Activated effector memory CD4-positive, alpha-beta T cell treated with anti-CD3 and anti-CD28 coated beads, Interleukin-2, amount 50 U/mL, for 16 hours (primary cell): ENCODE data around the gene TENT5C.
"Not testable (repeated sequence)": the region's sequence is repeated elsewhere in the genome, so short reads cannot be mapped to it uniquely, and the experiment has no call there.

Experiments
- DNase-seq: peaks from one replicate; pipeline ENCODE4 v3.0.0-alpha.2; 2020

The TENT5C gene

DNA sequence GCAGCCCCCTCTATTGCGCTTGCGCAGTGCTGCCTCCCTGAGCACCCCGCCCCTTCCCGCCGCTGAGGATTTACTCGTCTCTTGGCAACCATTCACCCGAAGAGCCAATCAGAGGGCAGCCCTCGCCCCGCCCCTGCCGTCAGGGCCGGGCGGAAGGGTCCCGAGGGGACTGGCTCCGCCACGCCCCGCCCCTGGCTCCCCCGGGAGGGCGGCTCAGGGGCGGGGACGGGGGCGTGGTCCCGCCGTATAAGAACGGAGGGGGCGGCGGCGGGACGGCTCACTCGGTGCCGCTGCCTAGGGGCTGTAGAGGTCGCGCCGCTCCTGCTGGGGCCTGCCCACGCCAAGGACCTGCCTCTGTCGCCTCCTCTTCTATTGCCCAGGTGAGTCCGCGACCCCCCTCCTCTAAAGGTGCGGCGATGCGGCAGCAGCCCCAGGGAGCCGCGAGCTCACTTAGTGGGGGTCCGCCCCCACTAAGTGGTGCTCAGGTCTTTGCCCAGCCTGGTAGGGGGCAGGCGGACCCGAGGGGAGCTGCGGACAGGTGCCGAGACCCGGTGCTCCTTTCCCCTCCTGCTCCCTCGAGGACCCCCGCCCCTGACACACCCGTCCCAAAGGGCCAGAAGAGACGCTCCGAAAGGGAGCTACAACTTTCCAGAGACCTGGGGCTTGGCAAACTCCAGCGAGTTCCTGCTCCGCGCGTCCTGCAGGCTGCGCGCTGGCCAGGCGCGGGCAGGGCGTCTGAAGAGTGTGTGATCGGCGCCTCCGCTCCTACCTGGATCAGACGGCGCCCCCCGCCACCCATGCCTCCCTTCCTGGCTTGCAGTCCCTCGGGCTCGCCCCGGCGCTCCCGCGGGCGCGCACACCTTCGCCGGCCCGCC, at the start of gene TENT5C:
Gene TENT5C (plus strand): TSS at position 275 of the 875 bp plus-strand sequence. CDS start 16,821 bp downstream, outside the sequence.
- peak; percentile 99 for DNase-seq

DNA sequence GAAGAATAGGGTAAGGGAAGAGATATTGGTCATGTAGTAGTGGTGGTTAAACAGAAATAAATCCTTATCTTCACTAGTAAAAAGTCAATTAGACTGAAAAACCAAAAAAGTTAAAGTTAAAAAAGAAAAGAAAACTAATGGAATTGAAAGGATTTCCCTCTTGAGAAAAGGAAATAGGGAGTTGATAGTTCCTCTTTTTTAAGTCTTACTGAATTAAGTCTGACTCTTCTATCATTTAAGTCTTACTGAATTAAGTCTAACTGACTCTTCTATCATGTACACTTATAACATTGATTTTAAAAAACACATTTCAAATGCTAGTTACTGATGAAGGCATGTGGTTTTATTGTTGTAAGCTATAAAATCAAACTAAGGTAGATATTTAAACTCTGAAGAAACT, 49.5 kb upstream of the TENT5C start:
- DNase-seq, result no peak

DNA sequence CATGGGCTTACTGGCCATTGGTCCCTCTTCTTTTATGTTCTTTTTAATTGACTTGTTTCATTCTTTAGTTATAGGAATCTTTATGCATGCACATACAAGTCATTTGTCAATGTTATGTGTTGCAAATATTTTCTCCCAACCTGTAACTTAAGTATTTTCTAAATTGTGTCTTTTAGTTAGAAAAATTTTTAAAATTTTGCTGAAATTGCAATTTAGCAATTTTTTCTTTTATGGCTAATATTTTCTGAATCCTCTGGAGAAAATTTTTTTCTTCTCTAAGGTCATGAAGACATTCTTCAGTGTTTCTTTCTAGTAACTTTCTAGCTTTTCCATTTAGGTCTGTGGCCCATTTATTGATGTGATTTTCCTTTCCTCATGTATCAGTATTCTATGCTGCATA, 48.9 kb upstream of the TENT5C start:
- DNase-seq, result no peak

DNA sequence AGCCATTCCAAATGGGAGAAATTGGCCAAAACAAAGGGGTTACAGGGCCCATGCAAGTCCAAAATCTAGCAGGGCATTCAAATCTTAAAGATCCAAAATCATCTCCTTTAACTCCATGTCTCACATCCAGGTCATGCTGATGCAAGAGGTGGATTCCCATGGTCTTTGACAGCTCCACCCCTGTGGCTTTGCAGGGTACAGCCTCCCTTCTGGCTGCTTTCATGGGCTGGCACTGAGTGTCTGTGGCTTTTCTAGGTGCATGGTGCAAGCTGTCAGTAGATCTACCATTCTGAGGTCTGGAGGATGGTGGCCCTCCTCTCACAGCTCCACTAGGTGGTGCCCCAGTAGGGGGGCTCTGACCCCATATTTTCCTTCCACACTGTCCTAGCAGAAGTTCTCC, 47.4 kb upstream of the TENT5C start:
- not testable (repeated sequence) for DNase-seq

DNA sequence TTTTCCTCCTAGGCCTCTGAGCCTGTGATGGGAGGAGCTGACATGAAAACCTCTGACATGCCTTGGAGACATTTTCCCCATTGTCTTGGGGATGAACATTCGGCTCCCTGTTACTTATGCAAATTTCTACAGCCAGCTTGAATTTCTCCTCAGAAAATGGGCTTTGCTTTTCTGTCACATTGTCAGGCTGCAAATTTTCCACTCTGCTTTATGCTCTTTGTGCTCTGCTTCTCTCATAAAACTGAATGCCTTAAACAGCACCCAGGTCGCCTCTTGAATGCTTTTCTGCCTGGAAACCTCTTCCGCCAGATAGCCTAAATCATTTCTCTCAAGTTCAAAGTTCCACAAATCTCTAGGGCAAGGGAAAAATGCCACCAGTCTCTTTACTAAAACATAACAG, 46.7 kb upstream of the TENT5C start:
- no peak for DNase-seq

DNA sequence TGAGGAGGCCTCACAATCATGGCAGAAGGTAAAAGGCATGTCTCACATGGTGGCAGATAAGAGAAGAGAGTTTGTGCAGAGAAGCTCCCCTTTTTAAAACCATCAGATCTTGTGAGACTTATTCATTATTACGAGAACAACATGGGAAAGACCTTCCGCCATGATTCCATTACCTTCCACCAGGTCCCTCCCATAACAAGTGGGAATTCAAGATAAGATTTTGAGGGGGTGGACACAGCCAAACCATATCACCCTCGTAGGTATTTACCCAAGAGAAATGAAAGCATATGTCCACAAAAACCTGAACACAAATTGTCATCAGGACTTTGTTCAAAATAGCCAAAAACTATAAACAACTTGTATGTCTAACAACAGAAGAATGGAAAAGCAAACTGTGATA, 45.9 kb upstream of the TENT5C start:
- DNase-seq, result no peak

DNA sequence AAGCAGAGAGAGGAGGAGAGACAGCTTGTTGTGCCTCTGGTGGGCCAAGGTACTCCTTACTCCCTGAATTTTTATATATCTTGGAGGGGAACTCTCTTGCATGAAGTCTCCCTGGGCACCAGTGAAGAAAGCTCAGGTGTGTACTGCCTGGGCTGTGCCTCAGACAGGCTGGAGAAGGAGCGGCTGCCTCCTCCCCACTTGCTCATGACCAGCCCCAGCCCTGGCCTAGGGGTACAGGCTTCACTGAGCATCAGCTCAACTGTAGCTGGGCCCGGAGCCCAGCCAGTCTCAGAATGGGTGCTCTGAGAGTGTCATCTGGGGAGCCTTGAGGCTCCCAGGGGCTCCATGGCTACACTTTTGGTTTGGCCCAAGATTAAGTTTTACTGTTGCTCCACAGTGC, 44.8 kb upstream of the TENT5C start:
- no peak for DNase-seq

DNA sequence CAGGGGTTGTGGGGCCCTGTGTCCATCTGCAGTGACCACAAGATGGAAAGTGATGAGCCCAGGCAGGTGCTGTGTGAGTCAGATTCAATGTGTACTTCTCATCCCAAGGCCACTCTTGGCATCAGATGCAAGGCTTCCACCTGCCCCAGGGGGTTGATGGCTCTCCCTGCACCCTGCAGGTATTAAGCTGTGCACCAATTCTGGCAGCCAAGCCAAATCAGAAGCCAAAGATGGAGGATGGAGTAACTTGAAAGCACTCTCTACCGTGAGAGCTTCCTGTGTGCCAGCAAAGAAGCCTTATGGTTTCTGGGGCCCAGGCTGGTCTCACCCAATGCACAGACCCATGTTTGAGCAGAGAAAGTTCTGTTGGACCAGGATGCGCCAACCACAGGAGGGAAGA, 44.3 kb upstream of the TENT5C start:
- no peak for DNase-seq

DNA sequence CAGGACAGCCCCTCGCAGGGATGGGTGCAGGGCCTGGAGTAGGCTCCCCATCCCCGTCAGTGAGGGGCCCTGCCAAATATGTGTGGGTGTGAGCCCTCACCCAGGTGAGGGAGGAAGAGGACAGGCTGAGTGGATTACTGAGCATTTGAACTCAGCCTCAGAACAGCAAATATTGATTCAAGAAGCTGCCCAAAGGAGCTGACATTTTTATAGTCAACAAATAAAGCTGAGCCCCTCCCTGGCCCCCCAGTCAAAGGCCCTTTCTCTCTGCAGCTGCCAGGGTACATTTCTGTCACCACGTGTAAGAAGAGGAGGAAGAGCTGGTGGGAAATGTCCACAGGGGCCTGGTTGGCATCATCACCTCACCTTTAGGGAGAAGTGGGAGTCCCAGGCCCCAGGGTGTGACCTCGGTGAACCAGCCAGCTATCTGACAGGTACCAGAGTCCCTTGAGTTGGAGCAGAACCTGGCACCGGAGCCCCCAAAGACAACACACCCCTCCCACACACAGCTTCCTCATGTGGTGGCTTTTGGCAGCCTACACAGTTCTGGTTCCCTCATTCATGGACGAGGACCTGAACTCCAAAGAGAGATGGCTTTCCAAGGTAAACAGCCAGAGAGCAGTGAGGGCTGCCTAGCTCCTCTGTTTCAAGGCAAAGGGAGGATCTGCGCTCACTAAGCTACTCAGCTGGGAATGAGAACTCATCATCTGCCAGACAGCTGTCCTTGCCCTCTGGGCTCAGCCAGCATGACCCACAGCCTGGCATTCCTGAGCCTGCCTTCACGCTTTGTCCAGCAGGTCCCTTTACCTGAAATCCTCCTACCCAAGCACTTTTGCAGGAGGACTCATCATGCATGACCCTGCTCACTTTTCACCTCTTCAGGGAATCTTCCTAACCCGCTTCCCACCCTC, 43.0 kb upstream of the TENT5C start:
- DNase-seq, result peak; percentile 33

DNA sequence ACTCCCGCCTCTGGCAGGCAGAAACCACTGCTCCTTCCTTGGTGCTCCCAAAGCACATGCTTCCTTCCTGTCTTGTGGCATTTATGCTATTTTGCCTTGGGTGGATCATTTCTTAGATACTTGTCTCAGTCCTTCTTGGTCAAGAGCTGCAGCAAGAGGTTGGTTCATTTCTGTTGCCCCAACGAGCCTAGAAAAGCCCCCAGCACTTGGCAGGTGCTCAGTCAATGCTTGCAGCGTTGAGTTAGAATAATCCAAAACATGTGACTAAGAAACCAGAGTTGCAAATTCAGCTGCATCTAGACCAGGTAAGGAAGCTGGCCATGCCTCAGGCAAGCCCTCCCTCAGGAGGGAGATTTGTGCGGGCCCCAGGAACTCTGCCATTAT, 42.4 kb upstream of the TENT5C start:
- peak; percentile 16 for DNase-seq

DNA sequence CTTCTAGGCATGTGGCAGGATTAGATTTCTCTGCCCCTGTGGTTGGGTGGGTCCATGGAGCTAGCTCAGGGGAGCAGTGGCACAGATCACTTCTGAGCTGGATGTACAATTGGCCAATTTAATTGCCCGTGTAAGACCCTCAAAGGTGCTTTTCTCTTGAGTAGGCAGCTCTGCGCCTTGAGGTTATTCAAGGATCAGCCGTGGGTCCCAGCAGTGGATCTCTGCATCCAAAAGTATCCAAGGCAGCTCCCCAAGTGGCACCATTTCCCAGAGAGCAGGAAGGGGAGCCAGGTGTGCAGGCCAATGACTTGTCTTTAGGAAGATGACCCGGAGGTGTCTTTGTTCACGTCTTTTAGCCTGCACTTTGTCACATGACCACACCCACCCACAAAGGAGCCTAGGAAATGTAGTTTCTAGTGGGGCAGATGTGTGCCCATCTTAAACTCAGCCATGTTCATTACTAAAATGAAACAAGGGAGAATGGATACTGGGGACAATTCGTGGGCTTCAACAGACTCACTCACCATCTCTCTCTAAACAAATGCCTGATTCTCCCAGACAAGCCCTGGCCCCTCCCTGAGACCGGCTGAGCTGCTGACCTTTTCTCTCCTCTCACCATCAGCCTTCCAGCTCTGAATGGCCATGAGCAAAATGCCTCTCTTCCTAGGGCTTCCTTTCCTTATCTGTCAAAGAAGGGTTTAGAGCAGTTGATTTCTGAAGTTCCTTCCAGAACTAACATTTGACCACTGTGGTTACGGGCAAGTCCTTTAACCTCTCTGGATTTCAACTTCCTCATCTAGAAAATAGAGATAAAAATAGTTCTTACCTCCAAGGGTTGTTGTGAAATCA, 41.4 kb upstream of the TENT5C start:
- DNase-seq, result peak; percentile 13

DNA sequence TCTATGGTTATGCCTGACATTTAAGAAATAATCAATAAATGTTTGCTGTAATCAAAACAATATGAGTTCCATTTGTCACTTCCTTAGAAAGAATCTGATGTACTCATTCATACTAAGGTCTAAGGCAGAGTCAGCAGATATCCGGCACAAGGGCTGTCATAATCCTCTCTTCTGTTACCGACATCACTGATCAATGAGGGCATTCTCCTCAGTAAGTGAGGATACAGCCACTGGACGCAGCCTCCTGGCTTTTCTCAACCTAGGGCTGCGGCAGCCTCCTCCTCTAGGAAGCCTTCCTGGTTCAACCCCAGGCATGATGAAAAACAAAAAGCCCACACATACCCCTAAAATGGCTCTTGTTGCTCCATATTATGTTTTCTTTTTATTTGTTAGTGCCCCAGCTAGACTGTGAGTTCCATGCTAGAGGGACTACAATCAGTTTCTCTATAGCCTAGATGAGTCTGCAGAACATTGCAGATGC, 40.7 kb upstream of the TENT5C start:
- no peak for DNase-seq

DNA sequence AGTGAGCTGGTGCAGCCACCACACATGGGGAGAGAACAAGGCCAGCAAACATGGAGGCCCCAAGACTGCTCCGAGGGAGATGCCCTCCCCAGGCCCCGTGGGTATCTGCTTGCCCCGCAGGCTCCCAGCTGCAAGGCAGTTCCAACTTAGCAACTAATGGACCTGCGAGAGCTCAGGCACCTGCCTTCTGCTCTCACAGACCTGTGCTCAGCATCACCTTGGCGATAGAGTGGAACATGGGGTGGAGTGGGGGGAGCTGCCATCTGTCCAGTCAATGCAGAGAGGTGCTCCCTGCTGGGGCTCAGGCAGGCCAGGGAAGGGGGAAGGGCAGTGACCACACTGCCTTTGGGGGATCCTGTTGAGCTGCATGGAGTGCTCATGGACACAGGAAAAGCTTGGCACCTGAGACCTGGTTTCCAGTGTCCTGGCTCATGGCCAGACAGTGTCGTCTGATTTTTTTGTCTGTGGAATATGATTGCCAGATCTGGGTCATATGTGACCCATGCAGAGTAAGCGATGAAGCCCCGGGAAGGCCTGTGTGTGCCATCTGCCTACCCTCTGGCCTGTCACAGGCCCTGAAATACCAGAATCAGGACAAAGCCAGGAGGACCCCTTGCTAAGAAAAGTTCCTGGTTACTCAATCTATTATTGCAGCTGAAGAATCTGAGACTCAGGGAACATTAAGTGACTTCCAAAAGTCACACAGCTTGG, 39.9 kb upstream of the TENT5C start:
- peak; percentile 61 for DNase-seq

DNA sequence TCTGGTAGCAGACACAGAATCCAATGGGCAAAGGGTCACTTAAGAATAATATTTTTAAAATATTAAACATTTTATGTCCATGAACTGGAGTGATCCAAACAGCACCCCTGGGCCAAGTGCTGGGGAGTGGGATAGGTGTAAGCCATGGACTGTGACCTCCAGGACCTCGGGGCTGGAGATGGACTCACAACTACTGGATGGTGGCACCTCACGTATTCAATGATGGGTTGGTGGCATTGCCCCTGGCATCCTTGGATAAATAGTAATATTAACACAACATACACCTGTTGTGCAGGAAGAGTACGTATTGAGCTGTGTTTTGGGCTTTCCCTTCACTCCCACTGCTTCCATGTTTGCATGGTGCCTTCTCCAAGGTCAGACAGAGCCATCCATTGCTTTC, 39.3 kb upstream of the TENT5C start:
- peak; percentile 41 for DNase-seq

DNA sequence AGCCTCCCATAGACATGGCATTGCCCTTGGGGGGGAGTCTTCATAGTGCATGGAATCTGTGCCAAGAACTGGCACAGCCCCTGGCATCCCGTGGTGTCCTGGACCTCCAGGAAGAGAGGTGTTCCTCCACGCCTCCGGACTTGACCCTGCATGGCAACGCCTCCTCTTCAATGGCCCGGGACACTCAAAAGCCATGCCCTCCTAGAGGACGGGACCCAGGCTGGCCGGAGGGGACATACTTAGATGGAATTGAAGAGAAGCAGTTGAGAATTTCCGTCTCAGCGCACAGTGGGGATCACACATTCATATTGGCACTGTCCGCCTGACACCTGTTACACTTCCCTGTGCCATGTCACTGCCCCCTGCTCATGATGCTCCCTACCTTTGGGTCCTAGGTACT, 38.4 kb upstream of the TENT5C start:
- peak; percentile 56 for DNase-seq

DNA sequence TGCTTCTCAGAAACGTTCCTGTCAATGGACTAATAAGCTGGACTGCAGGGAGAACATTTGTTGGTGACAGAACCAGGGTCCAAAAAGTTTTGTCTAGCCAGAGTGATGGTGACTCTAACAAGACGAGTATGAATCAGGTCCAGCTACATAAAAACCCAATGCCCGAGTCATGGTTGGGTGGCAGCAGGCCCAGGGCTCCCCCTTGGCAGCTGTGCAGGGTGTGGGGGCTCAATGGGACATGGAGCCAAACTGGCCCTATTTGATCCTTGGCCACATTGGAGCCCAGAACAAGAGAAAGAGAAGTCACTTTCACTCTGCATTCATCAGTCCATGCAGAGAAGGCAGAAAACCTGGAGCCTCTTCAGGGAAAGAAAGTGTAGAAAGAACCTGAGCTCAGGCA, 37.9 kb upstream of the TENT5C start:
- peak; percentile 22 for DNase-seq

DNA sequence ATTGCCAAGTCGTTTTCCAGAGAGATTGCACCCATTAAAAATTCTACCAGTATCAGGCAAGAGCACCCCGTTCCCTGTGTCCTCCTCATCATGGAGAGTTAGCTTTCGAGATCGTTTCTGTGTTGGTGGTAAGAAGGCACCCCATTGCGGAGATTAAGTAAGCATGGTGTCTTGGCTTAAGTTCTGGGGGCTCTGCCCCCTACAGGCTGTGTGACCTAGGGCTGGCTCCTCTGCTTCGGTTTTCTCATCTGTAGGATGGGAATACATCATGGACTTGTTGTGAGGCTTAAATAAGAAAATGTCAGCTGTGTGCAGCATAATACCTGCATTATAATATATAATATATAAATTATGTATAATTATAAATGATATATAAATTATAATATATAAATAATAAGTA, 36.8 kb upstream of the TENT5C start:
- DNase-seq, result peak; percentile 24

DNA sequence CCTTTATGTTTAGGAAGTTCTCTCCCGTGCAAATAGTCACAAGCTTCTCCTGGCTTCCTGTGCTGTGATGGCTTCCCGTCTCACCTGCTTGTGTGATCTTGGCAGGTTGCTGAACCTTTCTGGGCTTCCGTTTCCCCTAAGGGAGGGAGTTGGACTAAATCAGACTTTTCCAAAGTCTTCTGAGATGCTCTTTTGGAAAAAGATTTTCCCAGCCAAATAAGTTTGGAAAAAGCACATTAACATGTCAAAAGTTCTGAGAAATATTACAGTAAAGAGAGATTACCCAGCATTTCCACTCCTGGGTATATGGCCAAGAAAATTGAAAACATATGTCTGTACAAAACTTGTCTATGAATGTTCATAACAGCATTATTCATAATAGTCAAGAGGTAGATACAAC, 36.0 kb upstream of the TENT5C start:
- DNase-seq, result no peak

DNA sequence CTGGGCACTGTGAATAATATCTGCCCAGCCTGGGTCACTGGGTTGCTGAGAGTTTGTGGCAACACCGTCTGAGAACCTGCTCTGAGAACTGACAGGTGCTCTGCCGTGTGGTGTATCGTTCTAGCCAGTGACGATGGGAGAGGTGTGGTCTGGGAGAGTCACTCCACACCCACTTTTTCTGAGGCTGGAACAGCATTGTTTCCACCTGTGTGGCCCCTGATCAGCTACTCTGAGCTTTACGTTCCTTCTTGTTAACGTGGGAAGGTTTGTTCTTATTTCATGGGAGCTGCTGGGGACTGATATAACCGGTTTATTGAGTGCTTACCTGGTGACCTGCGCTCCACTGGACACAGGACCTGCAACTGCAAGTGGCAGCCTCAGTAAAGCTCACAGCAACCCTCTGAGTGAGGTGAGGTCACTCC, 34.8 kb upstream of the TENT5C start:
- no peak for DNase-seq

DNA sequence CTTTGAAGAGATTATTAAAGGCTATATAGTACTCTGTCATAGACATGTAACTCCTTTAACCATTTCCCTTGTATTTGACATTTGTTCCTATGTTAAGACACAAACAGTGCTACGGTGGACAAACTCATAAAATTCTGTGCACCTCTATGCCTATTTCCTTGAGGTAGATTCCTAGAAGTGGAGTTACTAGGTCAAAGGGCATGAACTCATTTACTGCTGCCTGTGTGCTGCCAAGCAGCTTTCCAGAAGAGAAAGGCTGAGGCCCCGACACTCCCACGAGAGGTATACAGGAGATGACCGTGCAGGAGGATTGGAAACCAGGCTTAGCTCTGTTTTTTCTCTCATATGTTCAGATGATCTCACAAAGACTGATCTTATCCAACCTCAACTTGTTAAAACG, 34.4 kb upstream of the TENT5C start:
- DNase-seq, result no peak

DNA sequence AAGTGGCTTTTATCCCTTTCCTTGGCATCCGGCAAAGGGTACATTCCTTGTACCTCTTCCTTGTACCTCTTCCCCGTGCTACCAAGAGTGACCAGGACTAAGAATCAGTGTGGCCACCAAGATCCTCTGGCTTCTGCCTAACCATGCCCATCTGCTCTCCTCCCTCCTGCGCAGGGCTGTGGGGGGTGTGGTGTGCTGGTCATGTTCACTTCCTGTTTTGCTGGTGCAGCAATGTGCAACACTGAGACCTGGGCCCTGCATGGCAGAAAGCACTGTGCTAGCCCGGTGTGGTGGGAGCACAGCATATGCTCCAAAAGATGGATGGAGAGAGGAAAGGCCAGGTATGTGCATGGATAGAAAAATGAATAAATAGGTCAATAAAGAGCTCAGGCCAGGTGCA, 33.3 kb upstream of the TENT5C start:
- DNase-seq, result peak; percentile 66

DNA sequence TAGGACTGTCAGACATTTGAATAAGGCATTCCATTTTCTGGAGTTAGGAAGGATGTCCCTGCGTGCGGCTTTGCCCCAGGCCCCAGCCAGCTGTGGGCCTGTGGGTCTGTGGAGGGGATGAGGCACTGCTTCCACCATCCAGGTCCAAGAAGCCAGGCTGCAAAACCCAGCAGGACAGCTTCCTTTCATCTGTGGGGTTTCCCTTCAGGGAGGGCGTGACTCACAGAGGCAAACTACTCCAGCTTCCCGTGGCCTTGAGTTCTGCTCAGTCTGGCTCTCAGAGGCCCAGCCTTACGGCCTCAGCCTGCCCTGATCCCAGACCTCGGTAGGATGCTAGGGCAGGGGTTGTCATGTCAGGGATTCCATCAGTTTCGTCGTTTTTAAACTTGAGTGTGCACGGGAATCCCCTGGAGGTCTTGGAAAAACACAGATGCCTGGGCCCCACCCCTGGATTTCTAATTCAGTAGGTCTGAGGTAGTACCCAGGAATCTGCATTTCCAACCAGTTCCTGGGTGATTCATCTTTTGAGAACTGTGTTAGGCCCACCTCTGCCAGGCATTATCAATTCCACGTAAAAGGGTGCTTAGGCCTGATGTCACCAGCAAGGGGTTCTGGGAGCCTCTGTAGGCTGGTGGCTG, 32.3 kb upstream of the TENT5C start:
- peak; percentile 63 for DNase-seq
